Peyer's patch (tissue), 4 donors: ENCODE results near the gene RNASE1. TPM values are rescaled to one million over a fixed set of nuclear protein-coding genes. Genes with fewer than 3 reads are reported as not detected.
A peak's percentile ranks its signal among the peaks of the same experiment; 100 is the strongest.
"Not testable (repeated sequence)": the region's sequence is repeated elsewhere in the genome, so short reads cannot be mapped to it uniquely, and the experiment has no call there.

Experiments
- DNase-seq, 3 donors: peaks; one replicate each; pipeline ENCODE4 v3.0.0-alpha.2; 2017 to 2019
- H3K27ac ChIP-seq, 4 donors: fragments of 200-600 bp; sonication (generic); one replicate each; pipeline ENCODE4 v1.5.1; 2016 to 2019
- H3K27me3 ChIP-seq, 2 donors: fragments of 200-600 bp; sonication (generic); one replicate each; pipeline ENCODE4 v1.5.1; 2019
- H3K36me3 ChIP-seq, 3 donors: fragments of 200-600 bp; sonication (generic); one replicate each; pipeline ENCODE4 v1.5.1; 2016 to 2019
- H3K4me1 ChIP-seq, 4 donors: fragments of 200-600 bp; sonication (generic); one replicate each; pipeline ENCODE4 v1.5.1; 2016 to 2019
- H3K4me3 ChIP-seq, 4 donors: fragments of 200-600 bp; sonication (generic); 1 replicate in 3 of 4; 2 replicates in 1 of 4; pipeline ENCODE4 v1.5.1; 2016 to 2019; ENCODE audit warnings: mild to moderate bottlenecking in 1 of 4
- H3K9me3 ChIP-seq, 4 donors: fragments of 200-600 bp; sonication (generic); one replicate each; pipeline ENCODE4 v1.5.1; 2016 to 2019; ENCODE audit warnings: mild to moderate bottlenecking in 1 of 4
- POLR2A ChIP-seq, 2 donors: fragments of 450-650 bp; IDR thresholded peaks; one replicate each; pipeline ENCODE4 v1.5.1; 2017; ENCODE audit warnings: antibody characterized with exemption in 2 of 2, mild to moderate bottlenecking in 2 of 2, moderate library complexity in 2 of 2
- total RNA-seq, 4 donors: library from RNA; depleted of rRNA; stranded (reverse); fragments of >200 nt; gene quantifications; one replicate each; pipeline ENCODE4 v1.1.0, GENCODE V29; 2016
- TF ChIP-seq, protein P1 (sequence below), 6 experiments: fragments of 450-650 bp in 4 of 6; fragments of 200-600 bp in 2 of 6; sonication (generic) in 1 of 6; IDR thresholded peaks; one replicate each; pipeline ENCODE4 v1.5.1; 2017 to 2019; ENCODE audit warnings: antibody characterized with exemption in 6 of 6, mild to moderate bottlenecking in 3 of 6, moderate library complexity in 1 of 6

Gene RNASE1
- total RNA-seq, 4 donors from 2014 or later = 35.5 to 131 (median 90.6) TPM

GRCh38 chr14:20837831-20838230 lies 35.2 kb upstream of the RNASE1 start:
- Histone ChIP-seq H3K36me3 (no peaks in the 10 kb centered on the region), H3K27ac (no peak overlapping the region), H3K4me1 (no peaks in the 10 kb centered on the region), H3K9me3 (no peaks in the 10 kb centered on the region), H3K4me3 (no peak overlapping the region), H3K27me3 (no peaks in the 10 kb centered on the region)
- no peak for TF ChIP-seq POLR2A (IDR thresholded peaks at IDR 0.05)
- TF ChIP-seq, protein P1, sequence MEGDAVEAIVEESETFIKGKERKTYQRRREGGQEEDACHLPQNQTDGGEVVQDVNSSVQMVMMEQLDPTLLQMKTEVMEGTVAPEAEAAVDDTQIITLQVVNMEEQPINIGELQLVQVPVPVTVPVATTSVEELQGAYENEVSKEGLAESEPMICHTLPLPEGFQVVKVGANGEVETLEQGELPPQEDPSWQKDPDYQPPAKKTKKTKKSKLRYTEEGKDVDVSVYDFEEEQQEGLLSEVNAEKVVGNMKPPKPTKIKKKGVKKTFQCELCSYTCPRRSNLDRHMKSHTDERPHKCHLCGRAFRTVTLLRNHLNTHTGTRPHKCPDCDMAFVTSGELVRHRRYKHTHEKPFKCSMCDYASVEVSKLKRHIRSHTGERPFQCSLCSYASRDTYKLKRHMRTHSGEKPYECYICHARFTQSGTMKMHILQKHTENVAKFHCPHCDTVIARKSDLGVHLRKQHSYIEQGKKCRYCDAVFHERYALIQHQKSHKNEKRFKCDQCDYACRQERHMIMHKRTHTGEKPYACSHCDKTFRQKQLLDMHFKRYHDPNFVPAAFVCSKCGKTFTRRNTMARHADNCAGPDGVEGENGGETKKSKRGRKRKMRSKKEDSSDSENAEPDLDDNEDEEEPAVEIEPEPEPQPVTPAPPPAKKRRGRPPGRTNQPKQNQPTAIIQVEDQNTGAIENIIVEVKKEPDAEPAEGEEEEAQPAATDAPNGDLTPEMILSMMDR (IDR thresholded peaks at IDR 0.05) = no peak
- DNase-seq = no peak

- H3K36me3 ChIP-seq = no peaks in the 10 kb centered on the region
- H3K4me1 ChIP-seq = no peaks in the 10 kb centered on the region
- H3K27ac ChIP-seq = no peak overlapping the region
- TF ChIP-seq, protein P1 (IDR thresholded peaks at IDR 0.05) = peak in 3 of 6 experiments; percentile 18 to 34 (median 31)
- TF ChIP-seq POLR2A (IDR thresholded peaks at IDR 0.05) = no peak
- H3K27me3 ChIP-seq = no peaks in the 10 kb centered on the region
- DNase-seq = no peak
- H3K9me3 ChIP-seq = no peaks in the 10 kb centered on the region
- no peak overlapping the region for H3K4me3 ChIP-seq
Measured at GRCh38 chr14:20836668-20837338, 34.2 kb upstream of the RNASE1 start.

DNA sequence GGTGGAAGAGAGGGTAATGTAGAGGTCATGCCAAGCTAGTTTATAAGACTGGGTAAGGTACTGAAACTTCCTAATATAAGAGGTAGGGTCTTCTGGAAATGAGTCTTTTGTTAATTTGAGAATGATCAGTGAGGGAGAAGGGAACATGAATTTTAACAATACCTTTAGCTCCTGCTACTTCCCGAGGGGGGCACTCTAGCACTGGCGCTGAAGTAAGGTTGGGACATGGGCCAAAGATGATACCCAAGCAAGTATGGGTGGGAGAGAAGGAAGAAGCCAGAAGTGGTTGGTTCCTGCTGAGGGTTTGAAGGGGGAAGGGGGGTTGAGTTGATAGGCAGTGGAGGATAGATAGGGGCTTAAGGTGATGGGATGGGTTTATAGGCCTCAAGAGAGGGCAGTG lies 32.3 kb upstream of the RNASE1 start:
- Histone ChIP-seq H3K27ac (no peak overlapping the region), H3K27me3 (no peaks in the 10 kb centered on the region), H3K36me3 (no peaks in the 10 kb centered on the region), H3K4me3 (no peak overlapping the region), H3K9me3 (no peaks in the 10 kb centered on the region), H3K4me1 (no peaks in the 10 kb centered on the region)
- TF ChIP-seq, protein P1 (IDR thresholded peaks at IDR 0.05) = no peak
- no peak for TF ChIP-seq POLR2A (IDR thresholded peaks at IDR 0.05)
- DNase-seq = no peak

DNA sequence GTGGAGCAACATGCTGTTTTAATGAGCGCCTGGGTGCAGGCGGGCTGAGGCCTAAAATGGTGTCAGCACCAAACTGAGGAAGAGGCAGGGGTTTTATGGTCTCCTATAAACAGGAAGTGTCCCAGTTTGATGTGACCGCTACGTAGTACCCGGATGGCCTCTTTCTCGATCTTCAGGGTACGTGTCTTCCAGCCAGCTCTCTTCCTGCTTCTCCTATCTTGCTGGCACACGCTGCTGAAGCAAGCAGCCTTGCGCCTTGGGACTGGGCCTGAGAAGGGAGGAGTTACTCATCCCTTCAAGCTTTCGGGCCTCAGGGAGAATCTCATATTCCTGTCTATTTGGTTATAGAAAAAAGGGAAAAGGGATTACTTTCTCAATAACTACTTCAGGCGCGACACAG lies 28.2 kb upstream of the RNASE1 start:
- Histone ChIP-seq H3K27me3 (no peaks in the 10 kb centered on the region), H3K27ac (no peak overlapping the region), H3K9me3 (peaks cover 0 to 10% (median 4%) of the 10 kb centered on the region in 4 donors), H3K36me3 (no peaks in the 10 kb centered on the region), H3K4me3 (no peak overlapping the region), H3K4me1 (no peaks in the 10 kb centered on the region)
- TF ChIP-seq, protein P1 (IDR thresholded peaks at IDR 0.05) = no peak
- no peak for TF ChIP-seq POLR2A (IDR thresholded peaks at IDR 0.05)
- DNase-seq = no peak

DNA sequence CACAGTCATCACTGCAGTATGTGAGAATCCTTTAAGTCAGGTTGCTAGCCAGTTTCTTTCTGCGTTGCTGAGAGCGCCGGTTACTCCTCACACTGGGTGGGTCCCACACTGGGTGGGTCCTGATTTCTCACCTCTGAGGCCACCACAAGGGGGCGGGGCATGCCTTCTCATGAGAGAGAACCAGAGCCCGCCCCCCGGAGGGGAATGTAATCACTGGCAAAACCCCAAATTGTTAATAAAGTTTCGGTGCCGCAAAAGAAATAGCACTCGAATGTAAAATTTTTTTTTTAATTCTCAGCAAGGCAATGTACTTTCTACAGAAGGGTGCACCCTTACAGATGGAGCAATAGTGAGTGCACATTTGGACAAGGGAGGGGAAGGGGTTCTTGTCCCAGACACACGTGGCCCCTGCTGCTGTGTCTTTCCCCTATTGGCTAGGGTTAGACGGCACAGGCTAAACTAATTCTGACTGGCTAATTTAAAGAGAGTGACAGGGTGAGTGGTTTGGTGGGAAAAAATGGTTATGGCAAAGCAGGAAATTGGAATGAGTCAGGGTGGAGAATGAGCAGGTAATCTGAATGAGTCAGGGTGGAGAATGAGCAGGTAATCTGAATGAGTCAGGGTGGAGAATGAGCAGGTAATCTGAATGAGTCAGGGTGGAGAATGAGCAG lies 25.5 kb upstream of the RNASE1 start:
- not testable (repeated sequence) for DNase-seq, H3K4me1 ChIP-seq, H3K27ac ChIP-seq, H3K36me3 ChIP-seq, H3K4me3 ChIP-seq, H3K27me3 ChIP-seq
- peaks cover 0 to 10% (median 4%) of the 10 kb centered on the region in 4 donors for H3K9me3 ChIP-seq

GRCh38 chr14:20827326-20827725 lies 24.7 kb upstream of the RNASE1 start:
- Histone ChIP-seq H3K9me3 (peaks cover 0 to 10% (median 4%) of the 10 kb centered on the region in 4 donors), H3K27ac (no peak overlapping the region), H3K4me3 (no peak overlapping the region), H3K36me3 (no peaks in the 10 kb centered on the region), H3K27me3 (no peaks in the 10 kb centered on the region), H3K4me1 (no peaks in the 10 kb centered on the region)
- no peak for DNase-seq
- no peak for TF ChIP-seq POLR2A (IDR thresholded peaks at IDR 0.05)
- TF ChIP-seq, protein P1 (IDR thresholded peaks at IDR 0.05) = no peak

DNA sequence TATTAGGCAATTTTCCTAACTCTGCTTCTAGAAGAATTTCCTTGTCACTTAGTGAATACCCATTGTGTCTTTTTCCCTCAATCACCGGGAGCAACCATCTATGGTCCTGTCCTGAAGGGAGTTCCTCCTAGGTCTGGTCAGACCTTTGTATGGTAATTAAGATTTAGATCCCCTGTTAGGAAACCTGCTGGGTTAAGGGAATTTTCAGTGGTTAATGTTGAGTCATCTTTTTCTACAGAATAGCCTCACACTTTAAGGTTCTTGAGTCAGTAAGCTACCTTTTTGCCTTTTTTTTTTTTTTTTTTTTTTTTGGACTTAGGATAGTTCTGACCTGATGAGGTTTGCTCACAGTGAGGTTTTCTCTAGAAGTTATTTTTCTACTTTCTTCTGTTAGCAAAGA lies 24.0 kb upstream of the RNASE1 start:
- H3K4me3 ChIP-seq, H3K36me3 ChIP-seq, DNase-seq, H3K27me3 ChIP-seq, H3K4me1 ChIP-seq, H3K27ac ChIP-seq: not testable (repeated sequence)
- peaks cover 0 to 10% (median 4%) of the 10 kb centered on the region in 4 donors for H3K9me3 ChIP-seq
